GM18868 (cell line): ENCODE data around the gene PTCH1.
A peak's percentile ranks its signal among the peaks of the same experiment; 100 is the strongest.

Experiments used
- ATAC-seq: cut with Tn5 transposase; IDR thresholded peaks from one replicate; pipeline ENCODE4 v1.9.1; 2021; ENCODE audit warnings: mild to moderate bottlenecking, moderate library complexity; ENCODE audit not compliant: unreplicated experiment

The PTCH1 gene

DNA sequence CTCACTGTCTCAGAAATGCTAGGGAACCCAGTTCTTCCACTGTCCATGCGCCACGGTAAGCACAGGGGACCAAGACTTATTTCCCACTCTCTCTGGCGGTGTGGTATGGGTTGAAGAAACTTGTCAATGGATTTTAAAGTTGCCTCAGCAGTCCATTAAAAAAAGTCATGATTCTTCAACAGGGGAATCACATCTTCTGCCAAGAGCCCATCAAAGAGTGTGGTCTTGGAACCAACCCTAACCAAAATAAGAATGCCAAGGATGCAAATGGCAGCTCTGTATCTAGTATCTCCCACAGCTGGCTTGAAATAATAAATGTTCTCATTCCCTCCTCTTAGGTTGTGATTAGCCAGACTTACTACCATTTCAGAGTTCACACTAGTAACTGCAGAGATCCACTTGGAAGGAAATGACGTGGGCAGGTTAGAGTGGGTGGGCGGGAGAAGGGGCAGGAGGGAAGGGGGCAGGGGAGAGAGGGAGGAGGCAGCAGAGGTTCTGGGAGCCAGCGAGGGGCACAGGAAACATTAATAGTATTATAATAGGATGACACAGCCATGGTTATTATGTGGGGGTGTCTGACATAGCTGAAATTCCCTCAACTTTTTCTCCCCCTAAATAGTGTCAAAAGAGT lies 17.6 kb downstream of the PTCH1 start:
- ATAC-seq: no peak

DNA sequence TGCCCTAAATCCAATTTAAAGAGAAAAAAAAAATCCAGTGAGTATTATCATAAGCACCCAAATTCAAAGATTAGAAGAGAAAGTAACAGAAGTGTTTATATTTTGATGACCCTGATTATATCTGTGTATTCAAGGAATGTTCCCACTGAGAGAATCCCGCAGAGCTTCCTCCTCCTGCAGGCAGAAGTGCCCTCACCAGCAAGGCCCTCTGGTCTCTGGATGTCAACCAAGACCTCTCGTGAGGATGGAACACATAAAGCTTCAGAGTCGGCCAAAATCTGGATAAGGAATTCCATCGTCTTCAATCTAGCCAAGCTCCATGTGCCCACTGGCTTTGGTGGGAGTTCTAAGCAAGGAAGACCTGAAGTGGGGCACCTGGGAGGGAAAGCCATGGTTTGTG lies 18.1 kb downstream of the PTCH1 start:
- ATAC-seq: no peak

DNA sequence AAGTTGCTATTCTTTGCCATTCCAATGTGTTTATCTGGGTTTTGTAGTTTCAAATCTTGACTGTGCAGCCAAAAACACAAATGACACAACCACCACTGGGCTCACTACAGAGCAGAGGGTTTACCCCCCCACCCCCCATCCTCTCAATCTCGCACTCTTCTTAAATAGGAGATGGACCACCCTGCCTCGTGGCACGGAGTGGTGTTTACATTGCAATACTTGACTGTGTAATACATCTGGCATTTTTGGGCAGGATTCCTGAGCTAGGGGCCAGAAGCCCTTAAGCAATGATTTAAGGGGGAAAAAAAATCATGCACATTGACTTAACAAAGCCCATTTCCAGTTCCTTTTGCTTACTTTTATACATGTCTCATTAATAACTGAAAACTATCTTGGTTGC lies 19.0 kb downstream of the PTCH1 start:
- ATAC-seq: no peak

DNA sequence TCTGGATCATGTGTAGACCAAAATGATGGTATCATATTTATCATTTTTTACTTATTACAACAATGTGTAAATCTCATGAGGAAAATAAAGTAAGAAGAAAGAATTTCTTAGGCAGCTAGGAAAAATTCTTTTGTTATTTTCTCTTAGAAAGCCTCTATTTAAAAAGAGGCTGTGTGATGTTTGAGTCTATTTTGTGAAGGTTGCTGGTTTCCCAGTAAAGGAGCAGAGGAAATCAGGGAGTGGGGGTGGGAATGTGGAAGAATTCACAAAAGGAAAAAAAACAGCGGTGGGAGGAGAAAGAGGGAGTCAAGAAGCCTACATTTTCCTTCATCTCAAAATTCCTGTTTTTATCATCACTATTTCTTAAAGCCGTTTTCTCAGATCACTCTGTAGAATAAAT lies 20.1 kb downstream of the PTCH1 start:
- ATAC-seq: no peak

DNA sequence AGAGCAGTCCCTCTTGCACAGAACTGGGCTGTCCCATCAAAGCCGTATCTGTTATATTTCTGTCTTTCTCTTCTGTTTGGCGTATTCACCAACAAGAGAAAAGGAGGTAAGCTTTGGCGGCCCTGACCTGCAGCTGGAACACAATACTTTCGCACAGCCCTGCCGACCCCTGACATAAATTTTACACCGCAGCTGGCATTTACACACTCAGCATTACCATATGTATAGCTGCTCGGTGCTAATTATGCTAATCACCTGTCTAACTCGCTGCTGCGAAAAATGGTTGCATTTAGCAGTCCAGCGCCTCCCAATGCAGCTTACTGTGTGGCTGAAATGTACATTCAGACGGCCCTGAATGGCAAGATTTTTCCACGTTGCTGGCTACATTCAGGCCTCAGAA lies 20.8 kb downstream of the PTCH1 start:
- no peak for ATAC-seq

DNA sequence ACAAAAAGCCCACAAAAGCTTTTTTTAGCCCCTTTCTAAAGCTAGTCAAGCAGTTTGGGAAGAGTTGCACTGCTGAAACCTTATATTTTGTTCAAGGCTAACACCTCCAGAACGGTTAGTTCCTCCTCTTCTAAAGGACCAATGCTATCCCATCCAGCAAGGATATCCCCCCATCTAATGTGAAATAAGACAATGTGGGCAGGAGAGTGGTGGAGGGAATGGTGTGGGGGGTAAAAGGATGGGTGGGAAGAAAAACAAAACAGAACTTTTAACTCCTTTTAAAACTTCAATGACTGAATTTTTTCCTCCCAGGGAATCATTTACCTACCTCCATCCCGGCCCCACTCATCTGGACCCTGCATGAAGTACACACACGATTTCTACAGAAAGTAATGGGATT lies 21.2 kb downstream of the PTCH1 start:
- ATAC-seq: no peak

DNA sequence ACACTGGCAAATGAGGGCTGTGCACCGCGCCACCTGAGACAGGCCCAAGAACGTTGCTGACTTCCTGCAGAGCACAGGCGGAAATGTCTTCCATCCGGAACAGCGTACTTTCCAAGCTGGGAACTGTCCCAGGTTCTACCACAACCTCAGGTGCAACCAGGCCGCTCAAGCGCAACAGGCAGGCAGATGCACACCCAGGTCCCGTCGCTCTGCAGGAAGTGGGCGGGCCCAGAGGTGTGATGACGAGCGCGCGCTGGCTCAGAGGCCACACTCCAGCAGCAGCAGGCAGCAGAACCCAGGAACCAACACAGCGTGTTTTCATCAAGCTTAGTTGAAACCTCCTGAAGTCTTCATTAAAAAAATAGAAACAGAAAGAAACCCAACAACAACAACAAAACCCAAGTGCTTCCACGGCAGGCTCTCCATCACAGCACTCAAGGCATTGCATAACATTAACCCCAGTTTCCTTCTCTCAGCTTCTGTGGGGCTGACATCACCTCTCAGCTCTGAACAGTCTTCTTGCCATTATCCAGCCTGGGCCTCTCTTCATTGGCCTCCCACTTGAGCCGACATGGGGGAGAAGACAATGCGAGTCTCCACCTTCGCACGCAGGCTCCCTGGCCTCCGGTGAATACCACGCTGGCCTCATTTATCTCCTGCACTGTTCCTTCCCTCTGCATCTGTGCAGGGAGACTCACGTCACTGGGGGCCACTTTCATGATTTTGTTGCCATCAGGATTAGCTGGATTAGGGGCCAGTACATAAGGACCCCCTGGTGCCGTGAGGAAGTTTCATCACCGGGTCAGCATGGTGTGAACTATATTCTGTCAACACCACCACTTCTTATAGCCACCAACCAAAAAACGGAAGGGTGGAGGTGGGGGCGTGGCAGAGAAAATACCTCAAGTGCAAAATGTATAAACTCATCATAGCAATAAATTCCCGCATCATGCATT lies 22.1 kb downstream of the PTCH1 start:
- ATAC-seq: peak; percentile 97

DNA sequence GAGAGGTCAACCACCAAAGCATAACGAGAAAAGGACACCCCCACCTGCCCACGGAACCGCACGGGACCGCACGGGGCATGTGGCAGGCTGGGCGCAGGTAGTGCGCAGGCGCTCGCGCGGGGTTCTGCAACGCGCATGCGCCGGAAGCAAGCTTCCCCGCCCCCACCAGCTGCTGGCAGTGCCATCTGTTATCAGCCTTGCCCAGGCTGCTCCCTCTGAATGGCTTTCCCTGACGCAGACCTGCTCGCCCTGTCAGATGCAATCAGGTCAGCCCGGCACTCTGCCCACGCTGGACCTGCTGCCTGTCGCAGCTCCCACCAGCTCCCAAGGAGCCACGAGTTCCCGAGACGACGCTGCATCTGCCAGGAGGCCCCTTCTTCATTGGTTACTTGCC lies 22.8 kb downstream of the PTCH1 start:
- ATAC-seq: no peak

DNA sequence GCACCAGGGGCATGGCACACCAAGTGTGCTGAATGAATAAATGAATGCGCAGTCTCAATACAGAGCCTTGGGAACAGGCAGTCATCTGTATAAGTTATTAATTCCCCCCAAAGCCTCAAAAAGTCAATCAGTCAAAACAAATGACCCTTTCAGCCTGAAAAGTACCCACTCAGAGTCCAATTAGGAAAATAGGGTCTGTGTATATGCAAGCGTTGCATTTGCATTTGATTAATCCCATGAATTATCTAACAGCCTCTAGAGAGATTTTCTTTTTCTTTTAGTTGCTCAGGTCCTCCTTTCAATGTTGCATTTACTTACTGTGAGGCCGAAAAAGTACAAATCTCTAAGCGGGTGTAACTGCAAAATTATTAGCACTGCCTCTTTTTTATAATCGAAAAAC lies 23.4 kb downstream of the PTCH1 start:
- no peak for ATAC-seq

DNA sequence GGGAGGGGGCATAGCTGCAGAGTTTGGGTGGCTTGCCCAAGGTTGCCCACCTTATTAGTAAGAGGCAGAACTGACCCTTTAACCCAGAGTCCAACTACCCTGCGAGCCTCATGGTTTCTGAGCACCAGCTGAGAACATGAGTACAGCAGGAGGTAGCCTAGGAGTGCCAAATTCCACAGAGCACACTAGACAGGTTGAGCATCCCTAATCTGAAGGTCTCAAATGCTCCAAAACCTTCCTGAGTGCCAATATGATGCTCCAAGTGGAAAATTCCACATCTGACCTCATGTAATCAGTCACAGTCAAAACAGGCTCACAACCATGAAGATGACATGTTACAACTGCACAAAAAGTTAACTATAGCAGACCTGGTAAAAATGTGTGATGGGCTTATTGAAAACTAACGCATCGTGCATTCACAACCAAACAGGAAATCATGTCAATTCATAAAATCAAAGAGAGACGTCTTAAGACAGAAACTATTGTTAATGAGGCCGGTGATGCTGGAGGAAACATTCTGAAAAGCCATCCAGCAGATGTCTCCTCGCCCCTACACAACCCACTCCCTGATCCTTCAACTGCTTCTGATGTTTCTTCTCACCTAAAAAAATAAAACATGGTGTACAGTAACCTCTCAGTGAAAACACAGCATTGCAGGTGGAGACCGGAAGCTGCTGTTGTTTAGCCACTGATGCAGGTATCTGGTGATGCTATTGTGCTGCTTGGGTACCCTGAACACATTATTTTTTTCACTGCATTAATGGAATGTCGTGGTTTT lies 25.0 kb downstream of the PTCH1 start:
- no peak for ATAC-seq

DNA sequence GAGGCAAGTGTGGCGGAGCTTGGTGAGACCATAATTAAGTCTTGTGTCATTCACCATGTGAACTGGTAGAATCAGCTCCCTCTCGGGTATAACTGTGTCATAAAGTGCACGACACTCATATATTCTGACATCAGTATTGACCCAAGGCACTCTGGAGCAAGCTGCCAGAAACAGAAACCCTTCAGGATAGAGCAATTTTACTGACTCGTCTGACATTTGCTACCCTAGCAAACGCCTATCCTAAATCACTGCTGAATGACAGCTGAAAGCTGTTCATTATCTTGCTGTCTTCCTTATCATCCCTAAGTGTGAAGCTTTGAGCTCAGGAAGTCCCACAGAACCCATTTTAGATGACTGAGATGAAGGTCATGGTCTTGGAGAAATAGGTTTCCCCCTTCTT lies 27.8 kb downstream of the PTCH1 start:
- ATAC-seq: no peak

DNA sequence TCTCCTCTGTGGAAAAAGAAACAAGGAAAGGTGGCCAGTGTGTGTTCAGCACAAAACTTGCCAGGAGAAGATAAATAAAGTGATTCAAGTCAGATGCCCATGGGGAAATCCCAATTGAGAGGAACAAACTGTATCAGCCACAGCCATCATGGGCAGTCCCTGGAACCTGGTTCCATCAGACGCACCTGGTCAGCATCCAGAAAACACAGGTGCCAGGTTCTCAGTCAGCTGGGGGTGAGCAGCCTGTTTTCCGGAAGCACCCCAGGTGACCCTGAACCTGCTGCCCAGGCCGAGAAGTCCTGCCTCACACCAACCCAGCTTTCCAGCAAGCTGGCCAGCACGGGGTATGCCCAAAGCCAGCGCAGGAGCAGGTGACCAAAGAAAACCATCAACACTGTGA lies 30.5 kb downstream of the PTCH1 start:
- ATAC-seq: no peak

DNA sequence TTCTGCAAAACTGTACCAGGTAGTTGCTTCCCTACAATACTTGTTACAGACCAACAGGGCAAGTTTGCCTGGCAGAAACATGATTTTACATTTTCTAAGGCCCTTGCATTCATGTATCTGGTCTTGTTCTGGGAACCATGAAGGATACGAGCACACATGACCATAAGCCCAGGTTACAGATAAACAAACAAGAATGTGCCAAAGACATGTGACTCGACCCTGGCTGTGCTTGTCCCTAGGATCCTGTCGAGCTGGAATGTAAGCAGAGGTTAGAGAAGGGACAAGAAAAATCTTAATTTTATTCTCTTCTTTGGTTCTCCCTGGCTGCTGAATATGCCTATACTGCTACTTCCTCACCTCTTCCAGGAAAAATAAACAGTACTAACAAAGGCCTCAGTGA lies 32.5 kb downstream of the PTCH1 start:
- no peak for ATAC-seq

DNA sequence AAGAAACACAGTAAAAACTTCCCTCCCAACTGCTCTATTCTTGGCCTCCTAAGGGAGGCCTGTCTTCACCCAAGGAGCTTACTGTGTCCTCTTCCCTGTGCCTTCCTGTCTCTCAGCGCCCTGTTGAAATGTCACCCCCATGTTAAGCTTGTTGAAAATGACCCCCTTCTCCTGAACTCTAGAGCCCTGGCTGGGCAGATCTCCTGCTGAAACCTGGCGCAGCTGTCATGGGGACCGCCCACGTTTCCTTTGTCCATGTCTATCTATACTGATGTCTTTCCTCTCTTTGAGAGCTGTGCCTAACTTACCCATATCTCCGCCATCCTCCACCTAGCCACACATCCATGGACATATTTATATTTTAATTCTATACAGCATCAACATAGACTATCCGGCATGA lies 33.3 kb downstream of the PTCH1 start:
- no peak for ATAC-seq

DNA sequence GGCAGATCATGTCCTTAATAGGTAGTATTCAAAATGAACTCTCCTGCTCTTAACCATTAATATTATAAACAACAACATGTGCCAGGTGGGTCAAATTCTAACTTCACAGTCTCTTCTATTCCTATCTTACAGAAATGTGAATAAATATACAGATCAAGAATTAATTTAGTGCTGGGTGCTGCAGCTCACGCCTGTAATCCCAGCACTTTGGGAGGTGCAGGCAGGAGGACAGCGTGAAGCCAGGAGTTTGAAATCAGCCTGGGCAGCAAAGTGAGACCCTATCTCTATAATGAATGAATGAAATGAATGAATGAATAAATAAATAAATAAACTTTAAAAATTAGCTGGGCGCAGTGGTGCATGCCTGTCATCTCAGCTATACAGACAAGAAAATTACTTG lies 34.1 kb downstream of the PTCH1 start:
- no peak for ATAC-seq

DNA sequence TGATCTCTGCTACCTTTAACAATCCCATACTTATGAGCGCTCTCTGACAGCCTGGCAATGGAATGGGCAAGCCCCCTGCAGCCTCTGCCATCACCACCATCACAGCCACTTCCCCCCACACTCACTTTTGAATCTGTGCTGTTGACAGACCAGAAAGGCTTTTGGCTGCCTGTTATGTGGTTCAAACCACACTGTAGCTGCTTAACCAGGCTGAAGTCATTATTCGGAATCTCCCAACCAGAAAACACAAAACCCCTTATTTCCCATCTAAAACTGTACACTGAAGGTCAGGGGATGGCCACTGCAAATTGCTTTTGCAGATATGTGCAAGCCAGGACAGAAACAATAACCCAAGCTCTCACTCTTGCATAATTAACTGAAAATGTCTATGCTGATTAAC lies 35.8 kb downstream of the PTCH1 start:
- ATAC-seq: no peak

DNA sequence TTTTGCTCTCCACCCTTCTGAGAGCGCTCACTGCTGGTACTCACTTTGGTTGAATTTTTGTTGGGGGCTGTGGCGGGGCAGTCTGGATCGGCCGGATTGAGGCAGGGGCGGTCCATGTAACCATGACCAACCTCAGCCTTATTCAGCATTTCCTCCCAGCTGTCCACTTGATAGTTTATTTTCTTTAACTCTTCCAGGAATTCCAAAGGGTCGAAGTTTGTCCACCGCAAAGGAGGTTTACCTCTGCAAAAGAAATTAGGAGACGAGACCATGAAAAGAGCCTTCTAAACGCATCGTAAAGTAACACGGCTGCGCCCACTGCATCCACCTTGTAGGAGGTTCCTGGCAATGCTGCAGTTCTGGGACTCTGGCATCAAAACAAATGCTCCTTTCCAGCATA lies 36.4 kb downstream of the PTCH1 start:
- no peak for ATAC-seq

DNA sequence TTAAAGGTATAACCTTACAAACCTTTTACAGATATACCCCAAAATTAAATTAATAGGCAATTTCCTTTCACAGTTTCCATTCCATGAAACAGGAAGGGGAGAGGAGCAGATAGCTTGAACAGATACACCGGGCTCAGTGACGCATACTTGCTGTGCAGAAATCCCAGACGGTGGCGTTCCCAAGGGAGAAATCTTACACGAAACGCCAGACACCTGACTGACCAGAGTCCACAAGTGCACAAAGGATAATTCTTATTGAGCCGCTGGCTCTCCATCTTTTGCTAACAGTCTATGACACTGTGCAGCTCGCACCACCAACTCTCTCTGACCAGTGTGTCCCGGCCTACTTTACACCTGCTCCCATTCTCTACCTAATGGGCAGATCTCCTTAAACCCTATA lies 37.4 kb downstream of the PTCH1 start:
- no peak for ATAC-seq

DNA sequence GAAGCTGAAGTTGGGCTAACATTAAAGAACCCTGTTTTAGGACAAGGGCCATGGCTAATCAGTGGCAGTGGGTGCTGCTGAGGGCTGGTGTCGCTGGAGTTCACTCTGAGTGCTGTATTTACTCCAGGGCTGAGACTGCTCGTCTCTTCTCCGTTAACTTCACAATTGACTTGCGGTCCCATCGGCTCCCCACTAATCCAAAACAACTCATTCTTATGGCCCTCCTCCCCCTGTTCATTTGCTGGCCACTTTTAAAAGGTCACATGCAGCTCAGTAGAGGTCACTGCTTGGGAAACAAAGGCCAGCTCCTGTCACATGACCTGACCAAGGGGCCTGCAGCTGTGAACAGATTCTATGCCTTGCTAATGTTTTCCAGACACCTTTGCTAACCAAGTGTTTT lies 38.4 kb downstream of the PTCH1 start:
- ATAC-seq: no peak

DNA sequence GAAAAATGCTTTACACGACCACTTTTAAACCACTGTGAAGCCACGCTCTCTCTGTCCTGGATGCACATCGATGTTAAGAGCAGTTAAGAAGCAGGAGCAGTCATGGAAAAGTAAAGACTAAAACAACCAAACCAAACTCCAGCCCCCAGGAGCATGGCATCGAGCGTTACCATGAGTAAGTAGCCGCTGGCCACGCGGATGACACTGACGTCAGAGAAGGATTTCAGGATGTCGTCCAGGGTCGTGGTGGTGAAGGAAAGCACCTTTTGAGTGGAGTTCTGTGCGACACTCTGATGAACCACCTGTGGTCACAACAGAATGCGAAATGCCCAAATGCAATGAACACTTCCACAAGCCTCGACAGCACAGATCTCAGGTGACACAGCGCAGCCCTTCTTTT lies 38.9 kb downstream of the PTCH1 start:
- ATAC-seq: no peak

DNA sequence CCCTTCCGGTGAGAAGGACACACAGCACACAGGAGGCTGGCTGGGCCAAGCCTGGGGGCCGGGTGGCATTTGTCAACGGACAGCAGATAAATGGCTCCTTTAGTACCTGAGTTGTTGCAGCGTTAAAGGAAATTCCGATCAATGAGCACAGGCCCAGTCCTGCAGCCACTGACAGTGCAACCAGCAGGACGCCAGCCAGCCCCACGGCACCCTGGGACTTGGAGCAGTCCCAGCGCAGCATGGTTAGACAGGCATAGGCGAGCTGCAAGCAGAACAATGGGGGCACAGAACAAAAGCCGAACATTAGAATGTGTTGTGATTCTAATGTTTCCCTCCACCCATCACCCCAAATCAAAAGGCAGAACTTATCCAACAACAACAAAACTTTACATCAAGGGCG lies 39.3 kb downstream of the PTCH1 start:
- ATAC-seq: no peak

DNA sequence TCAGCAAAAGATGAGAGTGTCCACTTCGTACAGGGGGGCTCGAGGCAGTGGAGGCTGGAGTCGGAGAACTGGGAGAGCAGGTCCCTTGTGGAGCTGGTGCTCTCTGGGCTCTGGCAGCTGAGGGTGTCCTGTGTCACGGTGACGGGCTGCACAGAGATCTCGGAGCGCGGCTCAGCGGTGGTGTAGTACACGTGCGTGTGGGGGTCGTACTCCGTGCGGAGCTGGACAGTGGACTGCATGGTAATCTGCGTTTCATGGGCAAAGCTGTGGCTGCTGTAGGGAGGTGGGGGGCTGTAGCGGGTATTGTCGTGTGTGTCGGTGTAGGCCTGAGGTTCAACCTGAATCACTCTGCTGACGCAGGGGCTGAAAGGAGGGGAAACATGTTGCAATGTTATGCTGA lies 48.0 kb downstream of the PTCH1 start:
- ATAC-seq: no peak
